GM21576 (cell line): ENCODE data around the gene CEMP1.
A peak's percentile ranks its signal among the peaks of the same experiment; 100 is the strongest.
"Not testable (repeated sequence)": the region's sequence is repeated elsewhere in the genome, so short reads cannot be mapped to it uniquely, and the experiment has no call there.

ENCODE experiments used
- ATAC-seq: cut with Tn5 transposase; IDR thresholded peaks from one replicate; pipeline ENCODE4 v1.9.1; 2021; ENCODE audit warnings: mild to moderate bottlenecking, moderate library complexity; ENCODE audit not compliant: unreplicated experiment

Gene CEMP1

GRCh38 chr16:2537451-2538379, 6.5 kb upstream of the CEMP1 start, which contains the start of gene PDPK1:
TSS of gene PDPK1 (plus strand) at chr16:2538021. CDS start at chr16:2538113, 92 bp downstream.
- peak; percentile 75 for ATAC-seq

GRCh38 chr16:2535625-2536013, 4.4 kb upstream of the CEMP1 start:
- ATAC-seq, result no peak

- ATAC-seq, result not testable (repeated sequence)
Observed at GRCh38 chr16:2534335-2534734, 3.1 kb upstream of the CEMP1 start.

- ATAC-seq, result no peak
Observed at GRCh38 chr16:2533912-2534311, 2.7 kb upstream of the CEMP1 start.

GRCh38 chr16:2533142-2533755, 2.0 kb upstream of the CEMP1 start:
- not testable (repeated sequence) for ATAC-seq

- ATAC-seq, result no peak
Observed at GRCh38 chr16:2532494-2533141, 1.4 kb upstream of the CEMP1 start.

GRCh38 chr16:2531696-2532493, 687 bp upstream of the CEMP1 start:
- ATAC-seq, result peak; percentile 75

GRCh38 chr16:2530629-2531318, 434 bp downstream of the CEMP1 start:
- ATAC-seq, result no peak

GRCh38 chr16:2529961-2530628, 1.1 kb downstream of the CEMP1 start:
- no peak for ATAC-seq

GRCh38 chr16:2529061-2529931, 1.9 kb downstream of the CEMP1 start:
- no peak for ATAC-seq

GRCh38 chr16:2528161-2529060, 2.8 kb downstream of the CEMP1 start:
- ATAC-seq, result no peak

- no peak for ATAC-seq
Observed at GRCh38 chr16:2527784-2528100, 3.5 kb downstream of the CEMP1 start.

GRCh38 chr16:2527071-2527783, 4.0 kb downstream of the CEMP1 start:
- ATAC-seq, result no peak

GRCh38 chr16:2526135-2526534, 5.1 kb downstream of the CEMP1 start:
- no peak for ATAC-seq

GRCh38 chr16:2524339-2524938, 6.8 kb downstream of the CEMP1 start:
- no peak for ATAC-seq

- ATAC-seq, result no peak
Observed at GRCh38 chr16:2523801-2524231, 7.4 kb downstream of the CEMP1 start.
